Fibroblast of villous mesenchyme (primary cell): ENCODE results near the gene SLITRK2. TPM values are rescaled to one million over a fixed set of nuclear protein-coding genes. Genes with fewer than 3 reads are reported as not detected.

ENCODE experiments used
- DNase-seq: peaks from one replicate; pipeline ENCODE4 v3.0.0-alpha.2; 2010; ENCODE audit warnings: low read depth
- H3K4me3 ChIP-seq: 2 replicates; pipeline ENCODE4 v1.5.1; 2011; ENCODE audit warnings: low read depth, mild to moderate bottlenecking, low read length
- CTCF ChIP-seq: IDR thresholded peaks from 2 replicates; pipeline ENCODE4 v1.5.1; 2012; ENCODE audit warnings: low read depth, mild to moderate bottlenecking, low read length; ENCODE audit not compliant: insufficient read depth
- total RNA-seq: library from RNA; depleted of rRNA; stranded (reverse); fragments of >200 nt; gene quantifications from 2 replicates; pipeline ENCODE4 v1.2.3, GENCODE V29; 2012

The SLITRK2 gene
- not detected in 2 replicates for total RNA-seq

GRCh38 chrX:145817331-145818185 is at the start of gene SLITRK2:
TSS of gene SLITRK2 (plus strand) at chrX:145817829. CDS start at chrX:145822426, 4,597 bp downstream.
- no peak within 1 kb of the TSS for H3K4me3 ChIP-seq
- TF ChIP-seq CTCF = no peak
- DNase-seq = no peak

GRCh38 chrX:145773006-145773405 is 44.6 kb upstream of the SLITRK2 start:
- H3K4me3 ChIP-seq = no peak overlapping the region
- DNase-seq = no peak
- TF ChIP-seq CTCF = no peak

GRCh38 chrX:145792281-145792680 is 25.3 kb upstream of the SLITRK2 start:
- TF ChIP-seq CTCF = no peak
- DNase-seq = no peak
- no peak overlapping the region for H3K4me3 ChIP-seq

GRCh38 chrX:145803508-145803907 is 14.1 kb upstream of the SLITRK2 start:
- DNase-seq = no peak
- no peak for TF ChIP-seq CTCF
- H3K4me3 ChIP-seq = no peak overlapping the region

GRCh38 chrX:145813081-145813480 is 4.5 kb upstream of the SLITRK2 start:
- no peak for DNase-seq
- H3K4me3 ChIP-seq = no peak overlapping the region
- no peak for TF ChIP-seq CTCF

GRCh38 chrX:145816601-145817315 is 871 bp upstream of the SLITRK2 start:
- no peak overlapping the region for H3K4me3 ChIP-seq
- no peak for TF ChIP-seq CTCF

More at GRCh38 chrX:145816601-145817315, 871 bp upstream of the SLITRK2 start:
- DNase-seq = no peak
